ENCODE data around the gene QRICH2. TPM values are rescaled to one million over a fixed set of nuclear protein-coding genes. Genes with fewer than 3 reads are reported as not detected.

Gene QRICH2
- total and polyA plus RNA-seq, 10 of the 15 experiments (the other 5 are each of a cell fraction or from before 2014, with no cell fraction given), result 0.04 to 0.72 (median 0.25) TPM

GRCh38 chr17:76262732-76263344 lies 45.2 kb downstream of the QRICH2 start (continued):
- TF ChIP-seq, protein P1, sequence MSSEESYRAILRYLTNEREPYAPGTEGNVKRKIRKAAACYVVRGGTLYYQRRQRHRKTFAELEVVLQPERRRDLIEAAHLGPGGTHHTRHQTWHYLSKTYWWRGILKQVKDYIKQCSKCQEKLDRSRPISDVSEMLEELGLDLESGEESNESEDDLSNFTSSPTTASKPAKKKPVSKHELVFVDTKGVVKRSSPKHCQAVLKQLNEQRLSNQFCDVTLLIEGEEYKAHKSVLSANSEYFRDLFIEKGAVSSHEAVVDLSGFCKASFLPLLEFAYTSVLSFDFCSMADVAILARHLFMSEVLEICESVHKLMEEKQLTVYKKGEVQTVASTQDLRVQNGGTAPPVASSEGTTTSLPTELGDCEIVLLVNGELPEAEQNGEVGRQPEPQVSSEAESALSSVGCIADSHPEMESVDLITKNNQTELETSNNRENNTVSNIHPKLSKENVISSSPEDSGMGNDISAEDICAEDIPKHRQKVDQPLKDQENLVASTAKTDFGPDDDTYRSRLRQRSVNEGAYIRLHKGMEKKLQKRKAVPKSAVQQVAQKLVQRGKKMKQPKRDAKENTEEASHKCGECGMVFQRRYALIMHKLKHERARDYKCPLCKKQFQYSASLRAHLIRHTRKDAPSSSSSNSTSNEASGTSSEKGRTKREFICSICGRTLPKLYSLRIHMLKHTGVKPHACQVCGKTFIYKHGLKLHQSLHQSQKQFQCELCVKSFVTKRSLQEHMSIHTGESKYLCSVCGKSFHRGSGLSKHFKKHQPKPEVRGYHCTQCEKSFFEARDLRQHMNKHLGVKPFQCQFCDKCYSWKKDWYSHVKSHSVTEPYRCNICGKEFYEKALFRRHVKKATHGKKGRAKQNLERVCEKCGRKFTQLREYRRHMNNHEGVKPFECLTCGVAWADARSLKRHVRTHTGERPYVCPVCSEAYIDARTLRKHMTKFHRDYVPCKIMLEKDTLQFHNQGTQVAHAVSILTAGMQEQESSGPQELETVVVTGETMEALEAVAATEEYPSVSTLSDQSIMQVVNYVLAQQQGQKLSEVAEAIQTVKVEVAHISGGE (CRISPR knock-in tag; IDR thresholded peaks at IDR 0.05), result no peak
- TF ChIP-seq ZNF207 (IDR thresholded peaks at IDR 0.05; ENCODE audit: borderline replicate concordance), result no peak
- TF ChIP-seq, protein P2, sequence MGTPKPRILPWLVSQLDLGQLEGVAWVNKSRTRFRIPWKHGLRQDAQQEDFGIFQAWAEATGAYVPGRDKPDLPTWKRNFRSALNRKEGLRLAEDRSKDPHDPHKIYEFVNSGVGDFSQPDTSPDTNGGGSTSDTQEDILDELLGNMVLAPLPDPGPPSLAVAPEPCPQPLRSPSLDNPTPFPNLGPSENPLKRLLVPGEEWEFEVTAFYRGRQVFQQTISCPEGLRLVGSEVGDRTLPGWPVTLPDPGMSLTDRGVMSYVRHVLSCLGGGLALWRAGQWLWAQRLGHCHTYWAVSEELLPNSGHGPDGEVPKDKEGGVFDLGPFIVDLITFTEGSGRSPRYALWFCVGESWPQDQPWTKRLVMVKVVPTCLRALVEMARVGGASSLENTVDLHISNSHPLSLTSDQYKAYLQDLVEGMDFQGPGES (IDR thresholded peaks at IDR 0.05), result no peak
- no peak for TF ChIP-seq NR2C1 (IDR thresholded peaks at IDR 0.05)
- TF ChIP-seq KDM1A (IDR thresholded peaks at IDR 0.05; ENCODE audit: borderline replicate concordance), result no peak
- no peak for TF ChIP-seq NFYB (IDR thresholded peaks at IDR 0.05; ENCODE audit: insufficient read depth, low read depth, low read length)
- TF ChIP-seq TARDBP (IDR thresholded peaks at IDR 0.05; ENCODE audit: borderline replicate concordance), result no peak
- no peak for TF ChIP-seq TCF7 (IDR thresholded peaks at IDR 0.05; ENCODE audit: borderline replicate concordance)
- TF ChIP-seq YY1 (IDR thresholded peaks at IDR 0.05; ENCODE audit: low read depth, low read length), result no peak
- no peak for TF ChIP-seq ZBED1 (IDR thresholded peaks at IDR 0.05; ENCODE audit: borderline replicate concordance)
- TF ChIP-seq EP300 (IDR thresholded peaks at IDR 0.05; ENCODE audit: borderline replicate concordance in 1 of 2, control insufficient read depth in 1 of 2, low read depth in 2 of 2, low read length in 2 of 2), result no peak
- TF ChIP-seq FOS (IDR thresholded peaks at IDR 0.05; ENCODE audit: borderline replicate concordance, extremely low read depth, insufficient read length), result no peak
- TF ChIP-seq, protein P3, sequence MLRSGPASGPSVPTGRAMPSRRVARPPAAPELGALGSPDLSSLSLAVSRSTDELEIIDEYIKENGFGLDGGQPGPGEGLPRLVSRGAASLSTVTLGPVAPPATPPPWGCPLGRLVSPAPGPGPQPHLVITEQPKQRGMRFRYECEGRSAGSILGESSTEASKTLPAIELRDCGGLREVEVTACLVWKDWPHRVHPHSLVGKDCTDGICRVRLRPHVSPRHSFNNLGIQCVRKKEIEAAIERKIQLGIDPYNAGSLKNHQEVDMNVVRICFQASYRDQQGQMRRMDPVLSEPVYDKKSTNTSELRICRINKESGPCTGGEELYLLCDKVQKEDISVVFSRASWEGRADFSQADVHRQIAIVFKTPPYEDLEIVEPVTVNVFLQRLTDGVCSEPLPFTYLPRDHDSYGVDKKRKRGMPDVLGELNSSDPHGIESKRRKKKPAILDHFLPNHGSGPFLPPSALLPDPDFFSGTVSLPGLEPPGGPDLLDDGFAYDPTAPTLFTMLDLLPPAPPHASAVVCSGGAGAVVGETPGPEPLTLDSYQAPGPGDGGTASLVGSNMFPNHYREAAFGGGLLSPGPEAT (IDR thresholded peaks at IDR 0.05; ENCODE audit: low read depth), result peak; percentile 26; the same call in 1 of the 2 replicates
- TF ChIP-seq SP1 (IDR thresholded peaks at IDR 0.05; ENCODE audit: low read depth, low read length), result peak; percentile 42
- no peak for TF ChIP-seq BCL11A (IDR thresholded peaks at IDR 0.05; ENCODE audit: low read depth, low read length)
- TF ChIP-seq FOXK2 (IDR thresholded peaks at IDR 0.05), result no peak
- no peak for TF ChIP-seq ESRRA (IDR thresholded peaks at IDR 0.05; ENCODE audit: low read length)
- no peak for TF ChIP-seq HDAC2 (IDR thresholded peaks at IDR 0.05)
- no peak for TF ChIP-seq CEBPZ (IDR thresholded peaks at IDR 0.05; ENCODE audit: low read depth, low read length)
